ENCODE measurements around the gene PTER. TPM values are rescaled to one million over a fixed set of nuclear protein-coding genes. Genes with fewer than 3 reads are reported as not detected.

Gene PTER
- total and polyA plus RNA-seq, 7 donors = 5.4 to 10.6 (median 6.8) TPM

DNA sequence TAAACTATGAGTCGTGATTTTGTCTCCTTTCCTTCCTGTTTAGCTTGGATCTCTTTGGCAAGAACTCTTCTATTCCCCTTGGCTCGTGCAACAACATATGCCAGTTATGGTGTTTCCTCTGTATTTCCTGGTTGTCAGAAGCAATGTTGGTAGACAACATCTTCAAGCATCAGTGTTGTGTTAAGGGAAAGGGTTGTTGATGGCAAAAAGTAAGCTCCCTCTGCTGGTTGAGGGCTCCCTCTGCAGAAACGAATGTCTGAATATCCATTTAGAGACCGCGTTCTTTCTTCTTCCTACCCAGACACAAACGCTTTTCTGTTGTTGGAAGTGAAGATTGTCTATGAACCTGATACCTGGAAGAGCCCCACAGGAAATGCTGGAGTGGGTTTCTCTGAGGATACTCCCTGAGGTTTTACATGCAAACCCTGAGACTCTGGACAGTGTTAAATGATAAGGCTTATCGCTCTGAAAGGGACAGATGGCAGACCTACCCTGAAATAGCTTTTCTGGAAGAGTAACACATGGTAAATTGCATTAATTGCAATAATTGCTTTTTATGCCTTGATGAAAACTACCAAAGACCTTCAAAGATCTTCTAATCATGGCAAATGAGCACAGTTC lies 108.4 kb downstream of the PTER start:
- Histone ChIP-seq H3K4me3 (no peak overlapping the region), H3K27ac (no peak overlapping the region), H3K27me3 (ENCODE audit: insufficient read depth in 3 of 3, low read length in 2 of 3) (no peaks in the 10 kb centered on the region), H3K4me1 (no peaks in the 10 kb centered on the region), H3K9me3 (no peaks in the 10 kb centered on the region), H3K36me3 (ENCODE audit: insufficient read depth in 1 of 2, low read depth in 1 of 2) (no peaks in the 10 kb centered on the region)
- ATAC-seq = no peak
- intact Hi-C loops (cut with DNase I) = loop anchor here in 1 of 2 donors (10.0 kb wide), 1 partner anchor 660 kb away; no protein-coding TSS in a partner anchor
- WGBS, 3 donors = 30 to 31% (median 30%) methylated on average over 7 of the region's 7 CpGs
- DNase-seq = no peak
- TF ChIP-seq, protein P1, sequence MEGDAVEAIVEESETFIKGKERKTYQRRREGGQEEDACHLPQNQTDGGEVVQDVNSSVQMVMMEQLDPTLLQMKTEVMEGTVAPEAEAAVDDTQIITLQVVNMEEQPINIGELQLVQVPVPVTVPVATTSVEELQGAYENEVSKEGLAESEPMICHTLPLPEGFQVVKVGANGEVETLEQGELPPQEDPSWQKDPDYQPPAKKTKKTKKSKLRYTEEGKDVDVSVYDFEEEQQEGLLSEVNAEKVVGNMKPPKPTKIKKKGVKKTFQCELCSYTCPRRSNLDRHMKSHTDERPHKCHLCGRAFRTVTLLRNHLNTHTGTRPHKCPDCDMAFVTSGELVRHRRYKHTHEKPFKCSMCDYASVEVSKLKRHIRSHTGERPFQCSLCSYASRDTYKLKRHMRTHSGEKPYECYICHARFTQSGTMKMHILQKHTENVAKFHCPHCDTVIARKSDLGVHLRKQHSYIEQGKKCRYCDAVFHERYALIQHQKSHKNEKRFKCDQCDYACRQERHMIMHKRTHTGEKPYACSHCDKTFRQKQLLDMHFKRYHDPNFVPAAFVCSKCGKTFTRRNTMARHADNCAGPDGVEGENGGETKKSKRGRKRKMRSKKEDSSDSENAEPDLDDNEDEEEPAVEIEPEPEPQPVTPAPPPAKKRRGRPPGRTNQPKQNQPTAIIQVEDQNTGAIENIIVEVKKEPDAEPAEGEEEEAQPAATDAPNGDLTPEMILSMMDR (IDR thresholded peaks at IDR 0.05) = peak; percentile 47

DNA sequence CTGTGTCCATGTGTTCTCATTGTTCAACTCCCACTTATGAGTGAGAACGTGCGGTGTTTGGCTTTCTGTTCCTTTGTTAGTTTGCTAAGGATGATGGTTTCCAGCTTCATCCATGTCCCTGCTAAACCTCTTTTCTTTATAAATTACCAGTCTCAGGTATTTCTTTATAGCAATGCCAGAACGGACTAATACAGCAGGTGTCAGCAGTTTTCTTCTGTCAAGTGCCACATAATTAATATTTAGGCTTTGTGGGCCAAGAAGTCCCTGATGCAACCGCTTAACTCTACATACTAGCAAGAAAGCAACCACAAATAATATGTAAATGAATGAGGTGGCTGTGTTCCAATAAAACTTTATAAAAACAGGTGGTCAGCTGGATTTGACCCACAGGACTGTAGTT lies 111.2 kb downstream of the PTER start:
- Histone ChIP-seq H3K4me1 (no peaks in the 10 kb centered on the region), H3K4me3 (no peak overlapping the region), H3K27me3 (ENCODE audit: insufficient read depth in 3 of 3, low read length in 2 of 3) (no peaks in the 10 kb centered on the region), H3K36me3 (ENCODE audit: insufficient read depth in 1 of 2, low read depth in 1 of 2) (no peaks in the 10 kb centered on the region), H3K27ac (no peak overlapping the region), H3K9me3 (no peaks in the 10 kb centered on the region)
- no peak for DNase-seq
- intact Hi-C loops (cut with DNase I) = loop anchor here in 1 of 2 donors (10.0 kb wide), 1 partner anchor 663 kb away; no protein-coding TSS in a partner anchor
- TF ChIP-seq, protein P1 (IDR thresholded peaks at IDR 0.05) = no peak
- 71 to 76% (median 75%) methylated on average over 4 of the region's 4 CpGs for WGBS, 3 donors
- no peak for ATAC-seq

DNA sequence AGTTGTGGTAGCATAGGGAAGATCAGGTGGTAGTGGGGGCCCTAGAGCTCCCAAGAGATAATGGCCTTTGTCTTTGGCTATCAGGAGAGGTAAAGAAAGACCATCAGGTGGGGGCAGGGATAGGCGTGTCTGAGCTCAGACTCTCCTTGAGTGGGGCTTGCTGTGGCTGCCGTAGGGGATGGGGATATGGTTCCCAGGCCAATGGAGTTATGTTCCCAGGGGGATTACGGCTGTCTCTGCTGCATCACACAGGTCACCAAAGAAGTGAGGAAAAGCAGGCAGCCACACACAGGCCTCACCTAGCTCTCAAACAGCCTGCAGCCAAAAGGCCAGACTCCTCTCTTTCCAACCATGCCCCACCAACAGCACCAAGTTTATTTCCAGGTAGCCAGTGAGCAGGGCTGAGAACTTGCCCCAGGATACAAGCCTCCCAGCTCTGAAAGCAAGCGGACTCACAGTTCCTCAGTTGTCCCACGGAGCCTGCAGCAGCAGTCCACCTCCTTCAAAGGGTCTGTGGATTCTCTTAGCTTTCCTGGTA lies 122.5 kb downstream of the PTER start:
- intact Hi-C loops (cut with DNase I) = no loop called here
- DNase-seq (no peak), ATAC-seq (no peak)
- TF ChIP-seq, protein P1 (IDR thresholded peaks at IDR 0.05) = no peak
- Histone ChIP-seq H3K27ac (no peak overlapping the region), H3K4me3 (no peak overlapping the region), H3K4me1 (no peaks in the 10 kb centered on the region), H3K9me3 (no peaks in the 10 kb centered on the region), H3K36me3 (ENCODE audit: insufficient read depth in 1 of 2, low read depth in 1 of 2) (no peaks in the 10 kb centered on the region), H3K27me3 (ENCODE audit: insufficient read depth in 3 of 3, low read length in 2 of 3) (no peaks in the 10 kb centered on the region)
- whole genome bisulfite sequencing, 3 donors = 66 to 77% (median 71%) methylated on average over 5 of the region's 5 CpGs

DNA sequence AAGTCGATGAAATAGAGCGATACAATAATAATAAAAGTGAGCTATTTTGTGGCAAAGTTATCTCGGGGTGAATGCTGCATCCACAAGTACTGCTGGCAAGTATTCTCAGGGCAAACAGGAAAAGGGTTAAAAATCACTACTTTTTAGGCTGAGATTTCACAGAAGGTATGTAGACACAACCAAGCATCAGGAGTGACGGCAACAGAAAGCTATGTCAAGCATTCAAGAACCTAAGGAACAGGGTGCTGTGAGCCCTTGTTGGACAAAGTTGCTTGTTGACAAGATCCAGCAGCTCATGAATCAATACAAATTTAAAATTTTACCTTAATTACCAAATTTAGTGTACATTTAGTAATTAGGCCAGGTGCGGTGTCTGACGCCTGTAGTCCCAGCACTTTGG lies 126.1 kb downstream of the PTER start:
- H3K9me3 ChIP-seq = no peaks in the 10 kb centered on the region
- ATAC-seq = no peak
- 85 to 89% (median 89%) methylated on average over 6 of the region's 6 CpGs for WGBS, 3 donors
- DNase-seq = no peak
- no peak overlapping the region for H3K4me3 ChIP-seq
- no peak overlapping the region for H3K27ac ChIP-seq
- peaks cover 0 to 2% (median 0%) of the 10 kb centered on the region in 3 donors for H3K27me3 ChIP-seq (ENCODE audit: insufficient read depth in 3 of 3, low read length in 2 of 3)
- TF ChIP-seq, protein P1 (IDR thresholded peaks at IDR 0.05) = no peak
- H3K36me3 ChIP-seq (ENCODE audit: insufficient read depth in 1 of 2, low read depth in 1 of 2) = no peaks in the 10 kb centered on the region
- intact Hi-C loops (cut with DNase I) = no loop called here
- no peaks in the 10 kb centered on the region for H3K4me1 ChIP-seq

Other genes starting within 250 kb of the PTER start
- under 1 TPM in 1 of 4 donors, not detected in 3; 0.08 TPM for gene C1QL3, start 84.9 kb downstream of the PTER start, total RNA-seq
- under 1 TPM in 1 of 3 donors, not detected in 2; 0.04 TPM for gene C1QL3, start 84.9 kb downstream of the PTER start, polyA plus RNA-seq